A375 (cell line): ENCODE results near the gene PIGBOS1. TPM values are rescaled to one million over a fixed set of nuclear protein-coding genes. Genes with fewer than 3 reads are reported as not detected.

Source experiments
- total RNA-seq: library from RNA; depleted of rRNA; stranded (reverse); fragments of >200 nt; shearing (Covaris generic); gene quantifications from 2 replicates; pipeline ENCODE4 v1.2.3, GENCODE V29; 2014; rRNA removed

PIGBOS1 gene
- total RNA-seq, result 20.8 and 25.0 TPM in 2 replicates

GRCh38 chr15:55318588-55319494, at the start of gene PIGBOS1, which contains the start of gene PIGB:
TSS of gene PIGBOS1 (minus strand) at chr15:55319123. CDS start at chr15:55317792, 1,331 bp downstream.
TSS of gene PIGB (plus strand) at chr15:55319222. CDS start at chr15:55319251, 29 bp downstream.

GRCh38 chr15:55289746-55290527, 29.0 kb downstream of the PIGBOS1 start, which contains the start of gene RAB27A:
TSS of gene RAB27A (minus strand) at chr15:55289813. CDS start at chr15:55234934, 54,879 bp downstream.

Other genes with a start within 250 kb of the PIGBOS1 start
- 149 and 166 TPM in 2 replicates for gene RSL24D1, start 122.2 kb downstream of the PIGBOS1 start, total RNA-seq
- gene RAB27A, start 29.3 kb downstream of the PIGBOS1 start, total RNA-seq, result 1.3 and 4.4 TPM in 2 replicates
- 11.6 and 13.2 TPM in 2 replicates for gene PIGB, start 99 bp upstream of the PIGBOS1 start, total RNA-seq
- 38.2 and 50.6 TPM in 2 replicates for gene CCPG1, start 89.2 kb upstream of the PIGBOS1 start, total RNA-seq
- 1.1 TPM in 2 replicates for gene PIERCE2, start 89.4 kb upstream of the PIGBOS1 start, total RNA-seq
- 1.5 and 3.1 TPM in 2 replicates for gene DNAAF4, start 189.1 kb upstream of the PIGBOS1 start, total RNA-seq